Ishikawa (cell line): ENCODE results near the gene LRRC3B.

Experiments
- CEBPB ChIP-seq: IDR thresholded peaks from 2 replicates; pipeline ENCODE4 v1.6.1; 2012
- CREB1 ChIP-seq: IDR thresholded peaks from 2 replicates; pipeline ENCODE4 v1.6.1; 2012; ENCODE audit warnings: low read depth
- EGR1 ChIP-seq: IDR thresholded peaks from 2 replicates; pipeline ENCODE4 v1.6.1; 2012
- EP300 ChIP-seq: IDR thresholded peaks from 2 replicates; pipeline ENCODE4 v1.6.1; 2012; ENCODE audit warnings: borderline replicate concordance
- FOXM1 ChIP-seq: IDR thresholded peaks from 2 replicates; pipeline ENCODE4 v1.6.1; 2012; ENCODE audit warnings: low read depth, borderline replicate concordance
- MAX ChIP-seq: IDR thresholded peaks from 2 replicates; pipeline ENCODE4 v1.6.1; 2012
- NFIC ChIP-seq: IDR thresholded peaks from 2 replicates; pipeline ENCODE4 v1.6.1; 2012
- RAD21 ChIP-seq: IDR thresholded peaks from 2 replicates; pipeline ENCODE4 v1.6.1; 2012; ENCODE audit warnings: low read depth
- REST ChIP-seq: IDR thresholded peaks from 2 replicates; pipeline ENCODE4 v1.6.1; 2012; ENCODE audit warnings: low read depth, mild to moderate bottlenecking
- TAF1 ChIP-seq: IDR thresholded peaks from 2 replicates; pipeline ENCODE4 v1.6.1; 2012; ENCODE audit warnings: low read depth, mild to moderate bottlenecking
- TCF12 ChIP-seq: IDR thresholded peaks from 2 replicates; pipeline ENCODE4 v1.6.1; 2012; ENCODE audit warnings: low read depth
- TEAD4 ChIP-seq: IDR thresholded peaks from 2 replicates; pipeline ENCODE4 v1.6.1; 2012
- USF1 ChIP-seq: IDR thresholded peaks from 2 replicates; pipeline ENCODE4 v1.6.1; 2012
- YY1 ChIP-seq: IDR thresholded peaks from 2 replicates; pipeline ENCODE4 v1.6.1; 2012; ENCODE audit warnings: low read depth
- ZBTB7A ChIP-seq: IDR thresholded peaks from 2 replicates; pipeline ENCODE4 v1.6.1; 2012; ENCODE audit warnings: low read depth

The LRRC3B gene

GRCh38 chr3:26647078-26647477 lies 24.5 kb downstream of the LRRC3B start:
- TF ChIP-seq CREB1 (no peak), YY1 (no peak), FOXM1 (no peak), RAD21 (no peak), EP300 (no peak), CEBPB (no peak), EGR1 (no peak), TEAD4 (no peak), NFIC (no peak), REST (no peak), USF1 (no peak), MAX (no peak), TAF1 (no peak), ZBTB7A (no peak), TCF12 (no peak)

DNA sequence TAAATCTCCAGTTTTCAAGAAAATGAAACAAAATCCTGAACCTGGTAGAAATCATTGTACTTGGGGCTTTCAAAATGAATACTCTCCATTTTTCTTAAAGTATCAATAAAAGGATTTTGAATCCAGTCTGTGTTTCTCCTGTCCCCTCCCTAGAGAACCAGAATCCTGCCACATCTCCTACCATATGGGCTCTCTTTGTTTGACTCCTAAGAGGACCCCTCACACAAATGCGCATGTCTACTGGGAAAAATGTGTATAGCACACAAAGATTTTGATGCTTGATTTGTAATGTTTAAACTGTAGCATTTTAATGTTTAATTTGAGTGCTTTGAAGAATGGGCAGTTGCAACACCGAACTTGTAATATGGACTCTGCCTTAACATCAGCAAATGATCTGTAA lies 25.9 kb downstream of the LRRC3B start:
- TF ChIP-seq EGR1 = no peak
- no peak for TF ChIP-seq TEAD4
- no peak for TF ChIP-seq TAF1

DNA sequence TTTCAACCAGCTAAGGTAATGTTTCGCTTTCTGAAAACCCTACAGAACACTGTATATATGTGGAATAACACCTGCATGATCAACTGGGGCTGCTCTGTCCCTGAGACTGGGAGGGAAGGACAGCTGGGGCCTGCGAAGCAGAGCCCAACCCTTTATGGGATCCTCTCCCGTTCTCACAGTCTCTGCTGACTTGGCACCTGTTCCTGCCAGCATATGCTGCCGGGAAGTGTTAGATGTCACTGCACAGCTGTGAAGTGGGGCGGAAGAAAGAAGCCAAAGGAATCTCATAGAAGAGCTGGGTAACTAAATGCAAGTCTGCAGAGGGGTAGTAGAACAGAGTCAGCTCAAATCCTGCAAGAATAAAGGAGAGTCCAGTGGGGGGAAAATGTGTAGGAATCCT lies 29.6 kb downstream of the LRRC3B start:
- TF ChIP-seq CREB1 = no peak
- no peak for TF ChIP-seq ZBTB7A
- TF ChIP-seq RAD21 = no peak
- no peak for TF ChIP-seq EGR1
- no peak for TF ChIP-seq TEAD4
- TF ChIP-seq TAF1 = no peak
- no peak for TF ChIP-seq YY1
- no peak for TF ChIP-seq REST
- TF ChIP-seq TCF12 = no peak
- no peak for TF ChIP-seq EP300
- TF ChIP-seq CEBPB = no peak
- TF ChIP-seq NFIC = no peak
- no peak for TF ChIP-seq MAX
- no peak for TF ChIP-seq FOXM1
- TF ChIP-seq USF1 = no peak

GRCh38 chr3:26653811-26654425 lies 31.3 kb downstream of the LRRC3B start:
- TF ChIP-seq EP300 = no peak
- TF ChIP-seq TEAD4 = no peak
- no peak for TF ChIP-seq CREB1
- TF ChIP-seq USF1 = no peak

GRCh38 chr3:26655231-26655630 lies 32.7 kb downstream of the LRRC3B start:
- TF ChIP-seq FOXM1 (no peak), TCF12 (no peak), EP300 (no peak), REST (no peak), CREB1 (no peak), RAD21 (no peak), ZBTB7A (no peak), EGR1 (no peak), USF1 (no peak), MAX (no peak), TEAD4 (no peak), YY1 (no peak), CEBPB (no peak), TAF1 (no peak), NFIC (no peak)
